Fibroblast of skin of left quadriceps (primary cell): Measurements from ENCODE around the gene CAPN1.

Source experiments
- DNase-seq, 2 experiments: peaks; one replicate each; pipeline ENCODE4 v3.0.0-alpha.2; 2013; ENCODE audit warnings: low read depth in 2 of 2

CAPN1 gene

DNA sequence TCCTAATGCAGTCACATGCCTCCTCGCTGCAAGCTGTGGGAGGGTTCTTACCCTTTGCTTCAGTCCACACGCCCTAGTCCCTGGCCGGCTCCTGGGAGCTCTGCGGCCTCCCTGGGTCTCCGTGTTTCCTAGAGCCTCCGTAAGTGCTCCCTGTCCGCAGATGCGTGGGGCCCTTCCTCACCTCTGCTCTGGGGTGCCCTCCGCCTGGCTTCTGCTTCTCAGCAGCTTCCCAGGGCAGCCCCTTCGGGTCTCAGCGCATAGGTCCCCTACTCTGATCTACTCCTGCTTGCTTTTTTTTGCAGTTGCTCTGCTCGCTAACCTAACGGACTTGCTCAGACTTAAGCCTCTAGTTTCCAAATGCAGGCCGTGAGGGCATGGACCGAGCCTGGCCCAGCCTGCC, 22.4 kb downstream of the CAPN1 start:
- no peak for DNase-seq

DNA sequence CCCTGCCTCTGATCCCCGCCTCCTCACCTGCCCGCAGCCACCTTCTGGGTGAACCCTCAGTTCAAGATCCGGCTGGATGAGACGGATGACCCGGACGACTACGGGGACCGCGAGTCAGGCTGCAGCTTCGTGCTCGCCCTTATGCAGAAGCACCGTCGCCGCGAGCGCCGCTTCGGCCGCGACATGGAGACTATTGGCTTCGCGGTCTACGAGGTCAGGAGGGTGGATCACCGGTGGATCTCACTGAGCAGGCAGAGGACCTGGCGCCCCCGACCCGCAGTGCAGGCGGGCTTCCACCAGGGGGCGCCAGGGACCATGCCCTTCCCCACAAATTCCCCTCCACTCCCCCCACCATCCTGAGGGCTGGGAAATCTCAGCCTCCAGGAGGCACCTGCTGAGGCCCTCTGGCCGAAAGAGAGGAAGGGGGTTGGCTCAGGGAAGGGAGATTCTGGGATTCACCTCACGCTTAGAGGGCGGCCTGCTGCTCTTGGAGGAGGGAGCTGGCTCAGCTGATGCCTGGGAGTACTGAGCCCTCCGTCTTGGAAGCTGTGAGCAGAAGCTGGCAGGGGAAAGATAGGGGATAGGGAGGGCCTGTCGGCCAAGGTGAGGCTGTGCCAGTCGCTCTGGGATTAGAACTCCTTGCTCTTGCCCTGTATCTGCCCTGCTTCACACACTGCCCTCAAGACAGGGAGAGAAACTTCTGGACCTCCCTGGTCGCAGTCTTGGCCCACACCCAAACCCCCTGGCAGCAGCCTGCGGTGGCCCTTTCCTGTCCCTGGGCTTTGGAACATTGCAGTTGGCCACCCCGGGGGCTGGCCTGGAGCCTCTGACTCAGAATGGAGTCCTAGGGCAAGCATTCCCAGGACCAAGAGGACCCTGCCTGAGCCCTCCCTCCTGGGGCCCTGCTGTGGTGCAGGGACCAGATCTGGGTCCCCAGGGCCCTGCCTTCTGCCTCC, 23.2 kb downstream of the CAPN1 start:
- no peak for DNase-seq

DNA sequence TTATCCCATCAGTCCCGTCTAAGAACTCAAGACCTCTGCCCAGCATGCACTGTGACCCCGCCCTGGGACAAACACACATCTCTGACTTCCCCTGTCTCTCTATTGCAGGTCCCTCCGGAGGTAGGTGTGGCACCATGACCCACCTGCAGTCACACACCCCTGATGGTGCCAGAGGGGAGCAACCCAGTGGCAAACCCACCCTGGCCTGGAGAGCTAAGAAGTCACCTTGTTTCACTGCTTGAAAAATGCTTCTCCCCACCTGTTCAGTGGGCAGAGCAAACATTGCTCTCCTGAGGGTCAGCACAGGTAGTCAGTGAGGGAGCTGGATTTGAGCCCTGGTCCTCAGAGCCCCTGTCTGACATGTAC, 23.9 kb downstream of the CAPN1 start:
- no peak for DNase-seq

DNA sequence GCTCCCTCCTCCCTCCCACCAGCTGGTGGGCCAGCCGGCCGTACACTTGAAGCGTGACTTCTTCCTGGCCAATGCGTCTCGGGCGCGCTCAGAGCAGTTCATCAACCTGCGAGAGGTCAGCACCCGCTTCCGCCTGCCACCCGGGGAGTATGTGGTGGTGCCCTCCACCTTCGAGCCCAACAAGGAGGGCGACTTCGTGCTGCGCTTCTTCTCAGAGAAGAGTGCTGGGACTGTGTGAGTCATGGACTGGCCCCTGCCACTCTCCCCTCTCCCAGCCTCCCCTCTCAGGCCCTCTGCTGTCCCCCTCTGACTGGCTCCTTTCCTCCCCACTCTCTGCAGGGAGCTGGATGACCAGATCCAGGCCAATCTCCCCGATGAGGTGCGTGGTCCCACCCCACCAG, 24.7 kb downstream of the CAPN1 start:
- DNase-seq: no peak

DNA sequence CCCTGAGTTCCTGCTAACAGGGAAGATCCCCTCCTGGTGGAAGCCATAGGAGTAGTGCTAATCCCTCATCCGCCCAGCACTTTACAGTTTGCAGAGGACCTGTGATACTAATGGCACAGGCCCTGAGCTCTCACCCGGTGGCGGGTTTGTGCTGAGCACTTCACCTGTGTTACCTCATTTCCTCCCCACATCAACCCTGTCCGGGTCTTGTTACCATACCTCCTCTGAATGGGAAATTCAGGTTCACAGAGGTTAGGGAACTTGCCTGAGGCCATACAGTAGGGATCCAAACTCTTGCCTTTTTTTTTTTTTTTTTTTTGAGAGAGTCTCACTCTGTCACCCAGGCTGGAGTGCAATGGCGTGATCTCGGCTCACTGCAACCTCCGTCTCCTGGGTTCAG, 25.2 kb downstream of the CAPN1 start:
- DNase-seq: no peak

DNA sequence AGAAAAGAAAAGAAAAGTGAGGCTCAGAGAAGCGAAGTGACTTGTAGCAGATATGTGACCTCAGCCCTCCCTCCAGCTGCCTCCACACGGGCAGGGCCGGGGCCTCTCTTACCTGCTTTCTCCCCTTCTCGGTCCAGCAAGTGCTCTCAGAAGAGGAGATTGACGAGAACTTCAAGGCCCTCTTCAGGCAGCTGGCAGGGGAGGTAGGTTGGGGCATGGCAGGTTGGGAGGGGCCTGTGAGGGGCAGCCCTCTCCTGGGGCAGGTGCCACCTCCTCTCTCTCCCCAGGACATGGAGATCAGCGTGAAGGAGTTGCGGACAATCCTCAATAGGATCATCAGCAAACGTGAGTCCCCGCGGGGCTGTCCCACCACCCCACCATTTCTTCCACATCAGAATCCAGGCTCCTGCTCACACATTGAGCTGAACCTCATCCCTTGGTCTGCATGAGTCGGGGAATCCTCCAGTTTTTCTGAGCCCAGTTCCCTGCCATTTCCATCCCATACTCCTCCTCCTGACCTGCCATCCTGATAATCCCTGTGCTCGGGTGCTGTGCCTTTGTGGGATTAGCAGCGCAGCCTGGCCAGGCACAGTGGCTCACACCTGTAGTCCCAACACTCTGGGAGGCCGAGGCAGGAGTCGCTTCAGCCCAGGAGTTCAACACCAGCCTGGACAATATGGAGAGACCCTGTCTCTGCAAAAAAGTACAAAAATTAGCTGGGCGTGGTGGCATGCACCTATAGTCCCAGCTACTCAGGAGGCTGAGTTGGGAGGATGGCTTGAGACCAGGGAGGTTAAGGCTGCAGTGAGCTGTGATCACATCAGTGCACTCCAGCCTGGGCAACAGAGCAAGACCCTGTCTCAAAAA, 26.4 kb downstream of the CAPN1 start:
- no peak for DNase-seq

DNA sequence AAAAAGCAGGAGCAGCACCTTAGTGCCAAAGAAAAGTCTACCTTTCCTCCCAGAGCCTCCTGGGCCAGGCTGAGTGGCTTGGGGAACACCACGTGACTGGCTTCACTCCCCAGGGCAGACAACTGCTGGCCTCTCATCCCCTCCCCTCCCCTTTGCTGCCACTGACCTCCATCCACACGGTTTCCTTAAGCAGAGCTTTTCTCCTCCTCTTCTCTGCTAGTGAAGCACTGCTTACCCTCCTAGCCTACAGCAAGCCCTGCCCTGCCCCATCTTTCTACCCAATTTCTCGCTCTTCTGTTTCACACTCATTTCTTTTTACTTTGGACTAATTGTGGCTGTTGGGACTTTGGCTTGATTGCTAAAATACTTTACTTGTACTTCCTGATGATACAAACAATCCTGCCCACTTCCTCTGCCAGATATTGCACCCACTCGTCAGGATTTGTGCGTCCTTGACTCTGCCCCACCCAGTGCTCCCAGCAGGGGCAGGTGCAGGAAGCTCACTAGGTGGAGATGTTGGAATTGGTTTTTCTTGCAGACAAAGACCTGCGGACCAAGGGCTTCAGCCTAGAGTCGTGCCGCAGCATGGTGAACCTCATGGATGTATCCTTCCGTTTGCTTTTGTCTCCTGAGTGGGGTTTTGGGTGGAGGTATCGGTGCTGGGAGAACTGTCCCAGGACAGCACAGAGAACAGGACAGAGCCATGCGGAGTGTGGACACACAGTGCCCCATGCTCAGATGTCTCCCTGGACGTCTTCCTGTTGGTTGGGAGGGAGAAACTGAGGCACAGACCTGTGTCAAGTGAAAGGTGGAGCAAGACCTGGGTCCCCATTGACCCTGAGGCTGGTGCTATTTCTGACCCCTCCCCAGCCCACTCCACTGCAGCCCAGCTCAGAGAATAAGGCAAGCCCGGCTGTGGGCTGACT, 27.3 kb downstream of the CAPN1 start:
- no peak for DNase-seq

DNA sequence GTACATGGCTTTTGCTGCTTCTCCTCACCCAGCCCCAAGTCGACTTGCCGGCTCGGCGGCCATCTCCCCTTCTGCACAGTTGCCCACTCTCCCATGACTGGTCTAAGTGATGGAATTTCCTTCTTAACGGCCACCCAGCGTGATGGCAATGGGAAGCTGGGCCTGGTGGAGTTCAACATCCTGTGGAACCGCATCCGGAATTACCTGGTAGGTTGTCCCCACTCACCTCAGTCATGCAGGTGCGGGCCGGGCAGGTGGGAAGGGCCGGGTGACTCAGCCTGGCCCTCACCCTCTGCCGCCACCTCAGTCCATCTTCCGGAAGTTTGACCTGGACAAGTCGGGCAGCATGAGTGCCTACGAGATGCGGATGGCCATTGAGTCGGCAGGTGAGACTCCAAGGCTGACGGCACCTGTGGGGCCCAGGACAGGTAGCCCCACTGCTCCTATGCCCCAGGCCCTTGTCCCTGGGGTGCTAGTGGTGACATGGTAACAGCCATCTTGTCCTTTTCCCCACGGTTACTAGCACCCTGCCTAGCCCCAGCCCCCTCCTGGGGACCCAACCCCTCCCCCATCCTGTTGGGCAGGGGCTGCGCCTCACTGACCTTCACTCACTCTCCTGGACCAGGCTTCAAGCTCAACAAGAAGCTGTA, 28.1 kb downstream of the CAPN1 start:
- no peak for DNase-seq

DNA sequence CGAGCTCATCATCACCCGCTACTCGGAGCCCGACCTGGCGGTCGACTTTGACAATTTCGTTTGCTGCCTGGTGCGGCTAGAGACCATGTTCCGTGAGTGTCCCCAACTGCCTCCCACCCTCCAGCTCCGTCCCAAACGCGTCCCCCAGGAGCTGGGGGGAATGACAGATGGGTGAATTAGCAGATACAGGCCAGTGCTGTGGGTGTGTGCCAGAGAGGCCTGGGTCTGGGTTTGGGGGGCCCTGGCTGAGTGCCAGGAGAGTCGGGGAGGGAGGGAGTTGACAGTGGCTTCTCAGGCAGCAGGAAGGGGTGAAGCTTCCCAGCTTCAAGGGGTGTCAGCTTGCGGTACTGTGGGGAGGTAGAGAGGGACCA, 28.6 kb downstream of the CAPN1 start:
- DNase-seq: no peak

DNA sequence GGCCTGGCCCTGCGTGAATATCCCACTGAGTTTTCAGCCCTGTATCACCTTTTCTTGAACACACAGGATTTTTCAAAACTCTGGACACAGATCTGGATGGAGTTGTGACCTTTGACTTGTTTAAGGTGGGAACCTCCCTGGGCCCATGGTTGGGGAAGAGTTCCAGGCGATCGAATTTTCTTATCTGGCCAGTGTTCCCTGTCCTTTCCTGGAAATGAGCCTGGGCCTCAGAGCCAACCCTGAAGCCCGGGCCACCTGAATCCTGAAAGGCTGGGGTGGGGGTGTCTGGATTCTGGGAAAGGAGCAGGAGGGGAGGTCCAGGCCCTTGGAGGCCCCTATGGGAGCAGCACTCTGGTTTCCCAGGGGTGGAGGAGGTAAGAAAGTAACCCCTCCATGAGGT, 29.0 kb downstream of the CAPN1 start:
- no peak for DNase-seq

DNA sequence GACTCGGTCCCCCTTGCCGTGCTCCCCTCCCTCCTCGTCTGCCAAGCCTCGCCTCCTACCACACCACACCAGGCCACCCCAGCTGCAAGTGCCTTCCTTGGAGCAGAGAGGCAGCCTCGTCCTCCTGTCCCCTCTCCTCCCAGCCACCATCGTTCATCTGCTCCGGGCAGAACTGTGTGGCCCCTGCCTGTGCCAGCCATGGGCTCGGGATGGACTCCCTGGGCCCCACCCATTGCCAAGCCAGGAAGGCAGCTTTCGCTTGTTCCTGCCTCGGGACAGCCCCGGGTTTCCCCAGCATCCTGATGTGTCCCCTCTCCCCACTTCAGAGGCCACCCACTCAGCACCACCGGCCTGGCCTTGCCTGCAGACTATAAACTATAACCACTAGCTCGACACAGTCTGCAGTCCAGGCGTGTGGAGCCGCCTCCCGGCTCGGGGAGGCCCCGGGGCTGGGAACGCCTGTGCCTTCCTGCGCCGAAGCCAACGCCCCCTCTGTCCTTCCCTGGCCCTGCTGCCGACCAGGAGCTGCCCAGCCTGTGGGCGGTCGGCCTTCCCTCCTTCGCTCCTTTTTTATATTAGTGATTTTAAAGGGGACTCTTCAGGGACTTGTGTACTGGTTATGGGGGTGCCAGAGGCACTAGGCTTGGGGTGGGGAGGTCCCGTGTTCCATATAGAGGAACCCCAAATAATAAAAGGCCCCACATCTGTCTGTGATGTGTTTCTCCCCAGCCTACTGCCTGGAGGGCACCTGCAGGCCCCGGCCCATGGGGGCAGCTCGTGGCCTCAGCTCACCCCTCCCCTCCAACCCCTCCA, 29.8 kb downstream of the CAPN1 start:
- no peak for DNase-seq

DNA sequence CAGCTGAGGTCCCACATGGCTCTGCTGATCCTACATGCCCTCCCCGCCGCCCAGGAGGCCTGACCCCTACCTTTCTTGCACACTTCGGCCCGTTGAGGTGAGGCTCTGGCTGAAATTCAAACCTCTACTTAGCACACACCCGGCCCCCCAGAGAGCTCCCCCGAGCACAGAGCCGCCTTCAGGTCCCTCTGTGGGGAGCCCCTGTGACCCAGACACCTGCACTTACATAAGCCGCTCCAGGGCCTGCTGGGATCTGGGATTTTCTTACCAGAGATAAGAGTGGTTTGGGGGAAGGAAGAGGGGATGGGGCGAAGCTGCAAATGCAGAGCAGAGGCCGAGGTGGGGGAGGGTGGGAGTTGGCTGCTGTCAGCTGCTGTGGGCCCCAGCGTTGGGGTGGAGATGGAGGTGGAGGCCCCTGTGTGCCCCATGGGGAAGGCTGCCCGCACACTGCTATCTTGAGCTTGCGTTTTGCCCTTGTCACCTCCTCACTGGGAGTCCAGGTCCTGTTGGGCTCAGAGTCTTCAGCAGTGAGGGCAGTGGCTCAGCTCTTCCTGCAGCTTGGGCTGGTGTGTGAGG, 30.6 kb downstream of the CAPN1 start:
- no peak for DNase-seq

DNA sequence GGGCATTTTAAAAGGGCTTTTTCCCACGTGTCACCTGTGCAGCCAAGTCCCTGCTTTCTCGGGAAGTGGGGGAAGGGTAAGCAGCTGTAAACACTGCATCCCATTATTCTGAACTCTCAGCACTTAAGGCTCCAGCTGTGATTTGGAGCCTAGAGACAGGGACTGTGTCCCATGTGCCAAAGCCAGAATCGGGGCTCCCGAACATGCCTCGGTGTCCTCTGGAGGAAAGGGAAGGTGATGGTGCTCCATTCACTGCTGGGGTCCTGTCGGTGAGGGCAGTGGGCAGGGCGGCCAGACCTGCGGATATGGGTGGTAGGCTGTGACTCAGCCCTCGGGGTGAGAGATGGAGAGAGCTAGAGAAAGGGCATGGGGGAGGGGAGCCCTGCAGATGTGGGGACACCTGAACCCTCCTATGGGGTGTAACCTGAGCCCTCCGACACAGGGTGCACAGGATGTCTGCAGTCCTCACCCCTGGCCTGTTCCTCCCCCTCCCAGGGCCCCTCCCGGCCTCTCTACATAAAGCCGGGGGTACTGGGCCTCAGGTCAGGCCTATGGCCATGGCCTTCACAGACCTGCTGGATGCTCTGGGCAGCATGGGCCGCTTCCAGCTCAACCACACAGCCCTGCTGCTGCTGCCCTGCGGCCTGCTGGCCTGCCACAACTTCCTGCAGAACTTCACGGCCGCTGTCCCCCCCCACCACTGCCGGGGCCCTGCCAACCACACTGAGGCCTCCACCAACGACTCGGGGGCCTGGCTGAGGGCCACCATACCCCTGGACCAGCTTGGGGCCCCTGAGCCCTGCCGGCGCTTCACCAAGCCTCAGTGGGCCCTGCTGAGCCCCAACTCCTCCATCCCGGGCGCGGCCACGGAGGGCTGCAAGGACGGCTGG, 31.8 kb downstream of the CAPN1 start:
- DNase-seq: no peak

DNA sequence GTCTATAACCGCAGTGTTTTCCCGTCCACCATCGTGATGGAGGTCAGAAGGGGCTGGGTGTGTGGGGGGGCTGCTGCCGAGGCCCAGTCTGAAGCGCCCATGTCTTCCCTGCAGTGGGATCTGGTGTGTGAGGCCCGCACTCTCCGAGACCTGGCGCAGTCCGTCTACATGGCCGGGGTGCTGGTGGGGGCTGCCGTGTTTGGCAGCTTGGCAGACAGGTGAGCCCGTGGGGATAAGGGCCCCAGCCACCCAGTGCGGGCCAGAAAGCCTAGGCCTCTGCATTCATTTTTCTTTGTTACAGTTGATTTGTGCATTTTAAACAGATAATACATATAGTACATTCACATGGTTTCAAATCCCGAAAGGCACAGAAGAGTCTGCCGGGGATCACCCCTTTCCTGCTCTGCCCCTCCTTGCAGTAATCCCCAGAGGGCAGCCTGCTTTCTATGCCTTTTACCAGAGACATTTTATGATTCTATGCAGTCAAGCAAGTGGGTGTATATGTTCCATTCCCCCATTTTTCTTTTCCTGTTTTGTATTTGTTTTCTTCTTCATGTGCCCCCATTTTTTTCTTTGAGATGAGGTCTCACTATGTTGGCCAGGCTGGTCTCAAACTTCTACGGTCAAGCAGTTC, 32.6 kb downstream of the CAPN1 start:
- DNase-seq: no peak

DNA sequence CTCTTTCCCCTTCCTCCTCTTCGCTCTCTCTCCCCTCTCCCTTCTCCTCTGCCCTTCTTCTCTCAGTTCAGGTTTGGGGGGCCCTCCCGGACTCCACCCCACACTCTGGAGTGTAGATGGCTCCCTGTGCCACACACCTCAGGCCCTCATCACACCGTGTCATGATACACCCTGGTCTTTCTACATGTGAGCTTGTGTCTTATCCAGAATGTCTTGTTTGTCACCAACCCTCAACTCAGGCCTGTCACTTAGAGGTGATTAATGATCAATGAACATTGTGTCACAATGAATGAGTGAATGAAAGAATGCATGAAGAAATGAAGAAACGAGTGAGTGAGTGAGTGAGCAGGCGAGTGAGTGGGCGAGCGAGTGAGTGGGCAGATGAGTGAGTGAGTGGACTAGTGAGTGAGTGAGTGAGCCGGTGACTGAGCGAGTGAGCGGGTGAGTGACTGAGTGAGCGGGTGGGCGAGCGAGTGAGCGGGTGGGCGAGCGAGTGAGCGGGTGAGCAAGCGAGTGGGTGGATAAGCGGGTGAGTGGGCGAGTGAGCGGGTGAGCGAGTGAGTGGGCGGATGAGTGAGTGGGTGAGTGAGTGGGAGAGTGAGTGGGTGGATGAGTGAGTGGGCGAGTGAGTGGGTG, 33.8 kb downstream of the CAPN1 start:
- DNase-seq: no peak

DNA sequence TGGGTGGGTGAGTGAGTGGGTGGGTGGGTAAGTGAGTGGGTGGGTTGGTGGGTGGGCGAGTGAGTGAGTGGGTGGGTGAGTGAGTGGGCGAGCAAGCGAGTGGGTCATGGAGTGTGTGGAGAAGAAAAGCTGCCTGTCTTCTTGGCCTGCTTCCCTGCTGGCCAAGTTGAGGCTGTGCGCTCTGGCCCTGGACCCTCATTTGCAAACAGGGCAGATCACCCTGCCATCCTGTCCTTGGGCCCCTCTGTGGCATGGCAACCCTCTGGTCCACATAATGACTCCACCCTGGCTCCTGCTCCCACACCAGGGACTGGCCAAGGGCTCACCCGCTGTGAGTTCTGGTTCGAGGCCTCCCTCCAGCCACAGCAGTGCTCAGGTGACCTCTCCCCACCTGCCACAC, 35.1 kb downstream of the CAPN1 start:
- DNase-seq: no peak

DNA sequence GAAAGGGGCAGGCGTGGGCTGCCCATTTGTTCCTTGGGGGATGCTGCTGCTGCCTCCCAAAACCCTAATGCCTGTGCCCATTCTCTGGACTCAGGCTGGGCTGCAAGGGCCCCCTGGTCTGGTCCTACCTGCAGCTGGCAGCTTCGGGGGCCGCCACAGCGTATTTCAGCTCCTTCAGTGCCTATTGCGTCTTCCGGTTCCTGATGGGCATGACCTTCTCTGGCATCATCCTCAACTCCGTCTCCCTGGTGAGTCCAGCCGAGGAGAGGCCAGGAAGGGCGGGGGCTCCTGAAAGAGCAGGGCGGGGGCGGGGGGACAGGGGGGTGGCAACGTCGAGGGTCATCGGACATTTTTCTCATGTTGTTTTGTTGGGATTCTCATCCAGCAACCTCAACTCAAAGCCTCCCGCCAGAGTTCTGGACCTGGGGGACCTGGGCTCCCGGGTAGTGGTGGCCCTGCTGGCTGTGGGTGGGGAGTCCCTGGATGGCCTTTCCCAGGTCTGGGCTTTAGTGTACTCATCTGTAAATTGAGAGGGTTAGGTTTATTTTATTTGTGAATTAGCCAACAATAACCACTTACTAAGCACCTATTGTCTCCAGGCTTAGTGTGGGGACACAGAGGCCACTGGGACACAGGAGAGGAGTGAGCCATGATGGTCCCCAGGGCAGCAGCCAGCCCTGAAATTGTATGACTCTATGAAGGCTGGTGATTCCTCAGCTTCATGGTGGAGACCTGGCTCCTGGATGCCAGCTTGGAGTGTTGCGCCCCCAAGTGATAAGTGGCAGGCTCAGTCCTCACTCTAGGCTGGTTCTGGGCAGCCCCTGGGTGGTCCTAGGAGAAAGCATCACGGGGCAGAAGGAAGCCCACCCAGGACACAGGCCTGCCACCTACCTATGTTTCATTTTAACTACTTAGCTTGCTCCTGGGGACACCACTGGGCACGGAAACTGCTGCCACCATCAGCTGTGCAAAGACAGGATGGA, 36.0 kb downstream of the CAPN1 start:
- no peak for DNase-seq
